ENCODE measurements around the gene AFAP1. TPM values are rescaled to one million over a fixed set of nuclear protein-coding genes. Genes with fewer than 3 reads are reported as not detected.

The AFAP1 gene
- total and polyA plus RNA-seq, 2 of the 8 experiments (the other 6 are each of a cell fraction or from before 2014, with no cell fraction given) = 3.6 to 18.2 TPM

DNA sequence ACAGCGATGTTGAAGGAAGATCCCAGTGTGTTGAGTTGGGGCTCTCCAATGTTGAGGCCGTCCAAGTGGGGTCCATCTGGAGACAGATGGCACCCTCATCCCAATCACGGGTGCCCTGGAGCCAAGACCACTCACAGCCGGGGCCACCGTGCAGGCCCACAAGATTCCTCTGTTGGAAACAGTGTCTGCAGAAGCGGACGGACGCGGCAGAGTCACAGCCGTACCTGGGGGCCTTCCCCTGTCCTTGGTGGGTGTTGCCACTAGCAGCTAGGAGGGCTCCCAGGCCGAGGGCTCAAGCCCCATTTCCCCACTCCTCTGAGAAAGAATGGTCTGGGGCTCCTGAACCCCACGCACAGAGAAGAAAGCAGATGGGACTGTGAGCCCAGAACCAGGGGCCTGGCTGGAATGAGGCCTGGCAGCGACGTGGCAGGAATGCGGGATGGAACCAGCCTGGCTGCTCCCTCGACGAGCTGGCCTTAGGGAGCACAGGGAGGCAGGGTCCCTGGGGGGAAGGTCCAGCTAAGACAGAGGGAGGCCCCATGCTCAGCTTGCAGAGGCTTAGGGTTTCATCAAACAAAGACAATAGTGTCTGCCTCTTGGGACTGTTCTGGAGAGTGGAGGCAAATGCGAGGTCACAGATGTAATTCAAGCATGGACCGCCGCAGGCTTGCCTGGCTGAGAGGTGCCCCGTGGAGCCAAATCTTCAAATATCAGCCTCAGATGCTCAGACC, 228.9 kb downstream of the AFAP1 start (continued):
- TF ChIP-seq ZNF274 (IDR thresholded peaks at IDR 0.05; ENCODE audit: borderline replicate concordance, extremely low read depth, low read length) (no peak), PHF8 (conservative IDR thresholded peaks at IDR 0.05; ENCODE audit: low read depth, low read length) (no peak), SP4 (IDR thresholded peaks at IDR 0.05; ENCODE audit: low read length) (no peak), CBX8 (IDR thresholded peaks at IDR 0.05; ENCODE audit: borderline replicate concordance, low read depth, low read length) (no peak)

All from H1 (cell line).